ENCODE data around the gene CHURC1.
A peak's percentile ranks its signal among the peaks of the same experiment; 100 is the strongest.

The CHURC1 gene

DNA sequence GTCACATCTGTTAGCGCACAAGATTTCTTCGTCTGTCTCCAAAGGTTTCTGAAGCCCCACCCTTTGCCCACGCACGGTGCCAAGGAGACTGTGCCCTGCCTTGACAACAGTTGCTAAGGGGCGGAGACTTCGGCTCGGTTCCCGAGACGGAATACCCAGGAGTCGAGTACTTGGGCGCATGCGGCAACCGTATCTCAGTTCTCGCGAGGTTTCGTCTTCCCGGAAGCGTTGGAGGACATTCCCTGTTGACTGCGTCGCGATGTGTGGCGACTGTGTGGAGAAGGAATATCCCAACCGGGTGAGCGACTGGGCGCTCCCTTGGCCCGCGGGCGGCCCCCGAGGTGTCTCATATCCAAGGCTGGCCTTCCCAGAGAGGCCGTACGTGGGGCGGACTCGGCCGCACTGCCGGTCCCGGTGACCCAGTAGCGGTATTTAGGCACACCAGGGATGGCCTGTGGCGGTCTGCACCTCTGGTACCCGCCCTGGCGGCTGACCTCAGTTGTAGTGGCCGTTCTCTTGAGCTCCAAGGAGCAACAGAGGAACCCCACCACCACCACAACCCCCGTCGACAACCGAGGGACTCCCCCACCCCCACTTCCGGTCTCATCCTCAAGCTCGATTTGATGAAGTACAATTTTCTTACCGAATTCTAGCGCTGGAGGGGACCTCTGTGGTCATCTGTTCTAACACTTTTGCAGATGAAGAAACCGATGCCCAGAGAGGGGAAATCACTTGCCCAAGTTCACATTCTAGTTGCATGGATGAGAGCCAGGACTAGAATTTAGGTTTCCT is at the start of gene CHURC1:
Gene CHURC1, plus strand, starts transcription at position 219 of the 792 bp plus-strand sequence. Its CDS starts 41 bp downstream, at position 260.
- peak; percentile 97 to 99 for DNase-seq

DNA sequence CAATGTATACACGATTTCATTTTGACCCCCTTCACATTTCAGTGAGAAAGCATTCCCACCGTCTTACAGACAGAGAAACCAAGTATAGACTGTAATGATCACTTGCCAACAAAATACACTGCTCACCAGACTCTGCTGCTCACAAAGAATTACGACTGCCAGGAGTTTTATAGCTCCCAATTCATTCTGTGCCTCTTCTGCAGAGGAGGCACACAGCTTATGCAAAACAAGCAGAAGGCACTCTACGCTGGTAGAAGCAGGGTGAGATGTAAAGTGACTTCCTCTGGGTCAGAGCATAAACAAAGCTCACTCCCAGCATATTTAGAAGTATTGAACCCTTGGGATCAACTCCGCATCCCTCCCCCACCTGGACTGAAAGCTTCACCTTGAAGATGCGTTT is 49.1 kb upstream of the CHURC1 start:
- no peak for DNase-seq

DNA sequence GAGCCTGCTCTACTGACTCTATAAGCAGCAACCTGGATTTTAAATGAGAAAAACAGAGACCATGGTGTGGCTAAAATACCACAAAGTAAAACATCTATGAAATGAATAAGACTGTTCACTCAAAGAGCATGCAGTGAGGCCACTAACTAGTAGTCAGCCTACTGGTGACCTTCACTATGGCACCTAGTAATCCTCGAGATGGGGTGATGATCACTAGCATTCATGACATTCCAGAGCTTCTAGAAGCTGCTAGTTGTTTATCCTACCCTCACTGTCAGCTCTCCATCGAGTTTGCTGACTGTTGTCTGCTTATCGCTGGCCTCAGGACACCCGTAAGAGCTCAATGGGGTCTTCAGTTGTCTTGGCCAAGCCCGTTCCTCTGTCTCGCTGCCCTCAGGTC is 48.3 kb upstream of the CHURC1 start:
- DNase-seq: no peak

DNA sequence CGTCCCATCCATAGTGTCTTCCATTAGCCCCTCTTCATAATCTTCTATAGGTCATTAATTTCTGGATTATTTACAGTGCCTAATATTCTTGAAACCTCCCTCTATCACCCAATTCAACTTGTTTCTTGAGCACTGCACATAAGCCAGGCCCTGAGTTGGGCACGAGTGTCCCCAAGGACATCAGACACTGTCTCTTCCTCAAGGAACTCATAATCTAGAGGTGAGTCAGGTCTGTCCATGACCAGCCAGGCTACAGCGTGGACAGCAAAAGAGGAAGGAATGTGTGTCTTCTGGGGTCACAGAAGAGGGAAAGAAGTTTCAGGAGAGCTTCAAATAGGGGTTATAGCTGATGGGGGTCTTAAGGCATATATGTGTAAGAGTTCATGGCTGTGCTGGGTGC is 47.1 kb upstream of the CHURC1 start:
- DNase-seq: no peak

DNA sequence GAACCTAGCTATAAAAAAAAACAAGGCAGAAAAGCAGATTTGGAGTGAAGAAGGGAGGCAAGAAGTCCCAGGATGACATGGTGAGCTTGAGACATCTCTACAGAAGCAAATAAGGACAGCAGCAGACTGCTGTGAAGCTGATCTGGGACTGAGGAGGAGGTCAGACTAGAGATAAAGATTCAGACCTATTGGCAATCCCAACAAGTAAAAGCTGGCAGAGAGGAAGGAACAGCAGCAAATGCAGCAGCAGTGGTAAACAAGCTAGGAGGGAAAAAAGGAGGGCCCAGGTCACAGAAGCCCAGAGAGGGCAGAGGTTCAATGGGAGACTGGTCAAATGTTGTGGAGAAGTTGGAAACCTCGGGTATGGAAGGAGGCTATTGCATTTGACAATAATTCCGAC is 45.9 kb upstream of the CHURC1 start:
- DNase-seq: no peak

DNA sequence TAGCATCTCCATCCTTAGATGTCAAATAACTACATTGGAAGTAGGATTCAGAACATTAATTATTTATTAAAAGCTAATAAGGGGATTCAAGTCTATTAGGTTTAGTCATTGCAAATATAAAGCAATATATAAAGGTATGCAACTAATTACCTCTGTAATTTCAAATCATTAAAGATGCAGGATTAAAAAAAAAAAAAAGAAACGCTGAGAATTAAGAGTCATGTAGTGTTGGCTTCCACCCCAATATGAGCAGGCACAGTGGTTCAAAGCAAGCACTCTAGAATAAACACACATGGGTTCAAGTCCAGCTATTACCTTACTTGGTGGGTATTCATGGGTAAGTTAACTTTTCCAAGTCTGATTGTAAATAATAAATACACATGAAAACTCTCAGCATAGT is 45.4 kb upstream of the CHURC1 start:
- no peak for DNase-seq

DNA sequence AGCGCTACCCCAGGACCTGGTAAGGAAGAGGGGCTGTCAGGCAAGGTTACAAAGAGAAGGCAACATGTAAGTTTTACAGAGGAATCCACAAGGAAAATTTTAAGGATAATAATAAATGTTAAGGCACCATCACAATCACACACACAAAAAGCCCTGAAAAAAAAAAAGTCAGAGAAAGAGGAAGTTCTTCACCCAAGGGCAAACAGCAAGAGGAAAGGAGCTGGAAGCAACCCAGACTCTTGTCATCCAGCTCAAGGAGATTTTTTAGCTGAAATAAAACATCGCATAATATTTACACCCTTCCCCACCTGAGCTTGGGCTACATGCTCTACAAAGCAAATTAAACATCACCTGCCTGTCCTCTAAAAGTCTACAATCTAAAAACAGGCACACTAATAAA is 44.1 kb upstream of the CHURC1 start:
- no peak for DNase-seq

DNA sequence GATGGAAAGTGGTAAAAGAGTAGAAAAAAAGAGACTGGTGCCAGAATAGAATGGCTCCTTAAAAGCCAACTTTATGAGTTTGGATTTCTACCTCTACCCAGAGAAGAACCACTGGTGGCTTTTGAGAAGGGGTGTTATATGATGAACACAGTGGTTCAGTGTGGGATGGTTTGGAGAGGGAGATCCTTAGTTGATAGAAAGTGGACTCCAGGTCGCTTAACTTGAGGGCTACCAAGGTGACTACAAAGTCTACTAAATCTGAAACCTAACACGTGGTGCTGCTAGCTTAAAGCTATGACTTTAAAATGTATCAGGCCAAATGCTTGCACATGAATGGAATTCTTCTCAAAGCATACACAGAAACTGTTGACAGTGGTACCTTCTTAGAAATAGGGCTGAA is 42.9 kb upstream of the CHURC1 start:
- no peak for DNase-seq

DNA sequence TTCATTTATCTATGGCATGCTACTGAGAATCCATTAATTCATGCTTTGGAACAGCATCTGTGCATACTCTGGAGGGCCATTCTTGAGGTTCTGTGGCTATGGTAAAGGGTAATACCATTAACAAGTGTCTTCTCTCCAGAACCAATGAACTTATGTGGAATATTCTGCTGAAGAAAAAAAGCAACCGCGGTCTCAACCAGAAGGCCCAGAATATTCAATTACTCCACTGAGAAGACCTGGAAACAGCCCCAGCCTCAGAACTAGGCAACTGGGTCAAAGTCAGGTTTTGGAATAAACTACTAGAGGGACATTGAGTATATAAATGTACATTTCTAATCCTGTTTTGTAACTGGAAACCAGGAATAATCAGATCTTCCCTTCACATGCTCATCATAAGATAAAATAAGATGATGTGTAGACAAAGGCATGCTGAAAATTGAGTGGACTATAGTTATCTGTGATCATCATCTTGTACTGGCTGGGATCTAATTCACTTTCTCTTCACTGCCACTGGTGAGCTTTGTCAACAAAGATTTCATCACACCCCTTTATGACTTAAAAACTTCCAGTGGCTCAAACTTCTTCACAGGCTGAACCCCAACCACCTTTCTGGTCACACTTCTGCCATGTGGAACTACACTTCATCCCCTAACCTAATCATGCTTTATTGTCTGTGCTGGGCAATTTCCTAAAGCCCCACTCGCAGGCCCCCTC is 40.6 kb upstream of the CHURC1 start:
- no peak for DNase-seq

DNA sequence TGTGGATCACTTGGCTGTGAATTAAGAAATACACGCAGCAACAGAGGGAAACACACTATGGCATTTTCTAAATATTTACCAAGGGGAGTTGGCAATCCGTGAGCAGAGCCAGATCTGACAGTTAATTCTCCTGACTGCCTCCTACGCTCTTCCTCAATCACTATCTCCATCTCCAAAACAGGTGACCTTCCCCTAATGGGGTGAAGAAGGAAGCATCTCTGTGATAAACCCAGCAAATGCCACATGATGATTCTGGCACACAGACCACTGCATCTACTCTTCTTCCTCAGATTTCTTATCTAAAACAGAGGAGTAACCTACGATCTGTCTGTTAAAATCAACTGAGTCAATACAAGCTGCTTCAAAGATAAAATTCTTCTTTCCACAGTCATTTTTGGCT is 38.9 kb upstream of the CHURC1 start:
- no peak for DNase-seq

DNA sequence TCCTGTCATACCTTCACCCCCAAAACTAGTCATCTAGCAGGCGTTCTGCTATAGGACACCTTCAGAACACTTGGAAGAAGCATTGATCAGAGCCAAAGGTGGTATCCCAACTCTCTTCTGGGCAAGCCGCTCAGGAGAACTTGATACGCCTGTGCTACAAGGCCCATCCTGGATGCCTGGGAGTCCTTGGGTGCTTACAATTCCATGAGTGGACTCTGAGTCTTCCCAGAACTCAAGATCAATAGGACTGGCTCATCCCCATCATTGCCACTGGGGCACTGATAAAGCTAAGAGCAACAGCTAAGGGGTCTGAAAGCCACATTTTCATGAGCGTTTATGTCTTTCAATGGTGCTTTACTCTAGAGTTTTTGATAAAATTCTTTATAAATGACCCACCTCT is 36.4 kb upstream of the CHURC1 start:
- no peak for DNase-seq

DNA sequence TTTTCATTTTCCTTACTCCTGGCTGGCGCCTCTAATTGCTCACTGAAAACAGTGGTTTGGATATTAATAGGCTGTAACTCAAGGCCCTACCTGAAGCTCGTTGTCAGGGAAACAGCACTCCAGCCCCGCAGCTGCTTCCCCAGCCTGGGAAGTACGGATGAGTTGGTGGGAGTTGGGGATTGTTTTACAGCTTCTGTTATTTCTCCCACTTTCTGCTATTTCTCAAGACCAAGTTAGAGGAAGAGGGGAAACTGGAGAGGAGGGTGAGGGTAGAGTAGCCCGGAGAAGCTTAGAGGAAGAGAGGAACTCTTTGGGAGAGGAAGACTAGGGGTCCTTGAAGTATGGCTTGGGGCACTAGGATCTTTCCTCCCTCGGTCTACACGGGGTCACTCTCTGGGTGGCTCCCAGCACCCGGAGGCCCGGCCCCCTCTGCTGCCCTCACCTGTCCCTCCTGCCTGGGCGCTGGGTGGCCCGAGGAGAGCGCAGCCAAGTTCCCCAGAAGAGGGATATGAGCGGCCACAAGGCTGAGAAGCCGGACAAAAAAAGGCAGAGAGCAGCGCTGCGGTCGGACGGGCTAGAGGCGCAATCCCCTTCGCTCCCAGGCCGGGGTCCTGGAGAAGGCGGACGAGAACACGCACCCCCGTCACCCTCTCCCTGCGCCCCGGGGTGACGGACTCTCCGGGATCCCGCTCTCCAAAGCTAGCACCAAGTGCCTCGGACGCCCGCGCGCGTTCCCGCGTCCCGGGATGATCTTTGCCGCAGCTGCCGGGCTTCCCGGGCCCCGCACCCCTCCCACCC is 35.2 kb upstream of the CHURC1 start:
- DNase-seq: peak in 1 of 2 experiments; percentile 39

DNA sequence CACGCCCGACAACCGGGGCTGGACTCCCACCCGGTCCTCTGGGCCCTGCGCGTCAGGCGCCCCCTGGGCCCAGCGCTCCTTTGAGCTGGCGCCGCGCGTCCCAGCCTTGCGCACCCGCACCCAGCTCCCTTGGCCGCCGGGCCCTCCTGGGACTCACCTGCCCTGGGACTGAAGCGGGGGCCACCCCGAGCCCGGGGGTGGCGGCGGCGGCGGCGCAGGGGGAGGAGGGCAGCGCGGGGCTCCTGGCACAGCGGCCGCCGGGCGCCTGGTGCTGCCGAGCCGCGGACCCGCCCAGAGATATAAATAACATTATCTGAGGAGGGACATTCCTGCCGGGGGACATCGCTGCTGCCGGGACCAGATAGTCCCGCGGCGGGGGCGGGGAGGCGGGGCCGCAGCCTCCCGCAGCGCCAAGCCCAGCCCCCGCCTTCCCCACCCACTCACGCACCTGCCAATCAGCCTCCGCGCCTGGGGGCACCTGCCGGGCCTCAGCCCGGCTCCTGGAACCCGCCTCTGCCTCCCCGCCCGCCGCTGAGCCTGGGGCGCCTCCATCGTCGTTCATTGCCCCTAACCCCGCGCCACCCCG is 34.5 kb upstream of the CHURC1 start, which contains the start of gene SPTB:
Gene SPTB, minus strand, starts transcription at position 273 of the 586 bp plus-strand sequence. CDS start 56,813 bp downstream, outside the sequence.
- peak; percentile 50 to 68 for DNase-seq

DNA sequence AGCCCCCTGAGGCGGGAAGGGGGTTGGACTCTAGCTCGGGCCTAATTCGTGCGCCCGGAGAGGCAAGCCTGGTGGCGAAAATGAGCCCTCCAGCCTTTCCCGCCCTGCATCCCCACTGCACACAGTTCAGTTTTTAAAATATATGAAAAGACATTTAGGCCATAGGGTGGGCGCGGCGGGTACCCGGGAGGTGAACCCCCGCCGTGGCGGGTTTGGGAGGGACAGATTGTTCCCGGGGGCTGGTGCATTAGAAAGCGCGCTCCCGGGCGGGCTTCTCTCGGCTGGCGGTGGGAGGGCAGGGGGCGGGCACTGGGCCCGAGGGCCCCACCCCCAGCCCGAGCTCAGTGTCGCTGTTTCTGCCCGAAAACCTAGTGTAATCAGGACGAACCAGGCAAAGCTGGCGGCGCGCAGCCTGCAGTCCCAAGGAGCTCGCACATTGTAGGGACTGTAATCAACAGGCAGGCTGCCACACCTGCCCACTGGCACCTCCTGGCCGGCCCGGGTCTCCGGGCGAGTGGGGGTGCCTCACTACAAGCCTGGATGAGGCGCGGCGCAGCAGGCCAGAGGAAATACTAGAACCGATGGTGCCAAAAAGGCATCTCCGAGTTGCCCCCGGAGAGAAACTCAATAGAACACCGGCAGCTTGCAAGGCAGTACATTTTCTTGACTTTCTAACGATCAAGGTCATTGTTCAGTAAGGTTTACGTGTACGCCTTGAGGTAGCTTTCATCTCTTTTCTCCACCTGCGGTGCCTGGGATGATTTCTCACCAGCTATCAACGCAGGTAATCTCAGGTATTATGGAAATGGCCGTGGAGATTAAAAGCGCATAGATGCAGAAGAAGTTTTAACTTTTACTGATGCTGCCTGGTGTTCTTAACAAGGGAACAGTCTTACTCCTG is 33.8 kb upstream of the CHURC1 start:
- DNase-seq: peak; percentile 47 to 51

DNA sequence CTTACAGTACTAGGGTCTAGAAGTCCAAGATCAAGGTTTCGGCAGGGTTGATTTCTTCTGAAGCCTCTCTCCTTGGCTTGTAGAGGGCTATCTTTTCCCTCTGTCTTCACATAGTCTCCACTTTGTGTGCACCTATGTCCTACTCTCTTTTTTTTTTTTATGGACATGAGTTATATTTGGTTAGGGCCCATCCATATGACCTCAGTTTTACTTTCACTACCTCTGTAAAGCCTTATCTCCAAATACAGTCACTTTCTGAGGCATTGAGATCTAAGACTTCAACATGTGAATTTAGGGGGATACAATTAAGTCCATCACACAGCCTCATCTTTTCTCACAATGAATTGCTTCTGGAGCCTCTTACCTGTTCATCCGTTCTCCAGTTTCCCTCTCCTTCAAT is 28.7 kb upstream of the CHURC1 start:
- no peak for DNase-seq

DNA sequence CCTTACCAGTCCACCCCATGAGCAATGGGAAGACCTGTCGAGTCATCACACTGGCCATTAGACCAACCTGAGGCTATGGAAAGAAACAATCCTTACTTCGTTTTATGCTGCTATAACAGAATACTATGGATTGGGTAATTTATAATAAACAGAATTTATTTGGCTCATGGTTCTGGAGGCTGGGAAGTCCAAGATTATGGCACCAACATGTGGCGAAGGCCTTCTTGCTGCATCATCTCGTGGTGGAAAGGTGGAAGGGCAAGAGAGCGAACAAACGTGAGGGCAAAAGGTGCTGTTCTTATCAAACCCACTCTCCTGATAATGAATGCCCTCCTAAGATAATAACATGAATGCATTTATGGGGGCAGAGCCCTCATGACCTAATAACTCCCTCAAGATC is 24.9 kb upstream of the CHURC1 start:
- DNase-seq: no peak

DNA sequence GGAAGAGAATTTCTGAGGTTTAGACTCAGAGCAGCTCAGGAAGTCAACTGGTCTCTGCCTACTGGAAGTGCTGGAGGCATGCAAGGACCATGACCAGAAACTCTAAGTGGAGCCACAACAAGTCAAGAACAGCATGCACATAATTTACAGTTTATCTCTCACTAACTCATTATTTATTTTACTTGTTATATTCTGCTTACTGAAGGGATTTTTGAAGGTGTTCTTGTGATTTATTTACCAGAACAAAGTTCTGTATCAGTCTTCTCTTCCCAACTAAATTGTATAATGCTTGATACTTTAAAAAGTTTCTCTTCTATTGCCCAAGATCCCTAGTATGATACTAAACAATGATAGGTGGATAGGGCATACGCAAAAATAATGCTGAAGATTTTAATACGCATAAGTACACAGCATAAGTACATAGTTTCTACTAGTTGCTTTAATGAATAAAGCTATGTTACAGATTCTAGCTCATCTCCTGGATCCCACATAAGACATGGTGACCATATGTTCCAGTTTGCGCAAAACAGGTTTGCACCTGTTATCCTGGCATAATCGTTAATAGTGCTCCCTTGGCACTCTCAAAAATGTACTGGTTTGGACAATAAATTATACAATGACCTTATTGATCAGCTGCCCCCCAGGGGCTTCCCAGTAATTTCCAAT is 22.9 kb upstream of the CHURC1 start:
- DNase-seq: no peak

DNA sequence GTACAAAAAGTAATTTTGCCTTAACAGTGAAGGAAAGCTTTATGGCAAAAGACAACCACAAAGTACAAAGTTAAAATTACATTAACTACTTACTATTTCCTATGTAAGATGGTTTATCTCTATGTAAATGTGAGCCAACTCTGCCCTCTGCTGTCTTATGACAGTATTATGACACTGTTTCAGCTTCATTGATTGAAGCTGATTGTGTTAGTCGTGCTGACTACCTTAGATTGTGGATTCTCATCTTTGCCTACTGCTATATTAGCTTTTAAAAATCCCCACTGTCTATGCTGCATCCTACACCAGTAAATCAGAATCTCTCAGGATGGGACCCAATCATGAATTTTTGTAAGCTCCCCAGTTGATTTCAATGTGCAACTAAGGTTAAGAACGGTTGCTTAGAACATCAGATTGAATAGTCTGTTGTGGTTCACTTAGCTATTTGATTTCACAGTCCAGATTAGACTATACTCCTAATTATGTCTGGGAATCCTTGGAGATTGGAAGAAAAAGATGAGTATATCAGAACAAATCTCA is 22.3 kb upstream of the CHURC1 start:
- peak; percentile 12 to 35 for DNase-seq

DNA sequence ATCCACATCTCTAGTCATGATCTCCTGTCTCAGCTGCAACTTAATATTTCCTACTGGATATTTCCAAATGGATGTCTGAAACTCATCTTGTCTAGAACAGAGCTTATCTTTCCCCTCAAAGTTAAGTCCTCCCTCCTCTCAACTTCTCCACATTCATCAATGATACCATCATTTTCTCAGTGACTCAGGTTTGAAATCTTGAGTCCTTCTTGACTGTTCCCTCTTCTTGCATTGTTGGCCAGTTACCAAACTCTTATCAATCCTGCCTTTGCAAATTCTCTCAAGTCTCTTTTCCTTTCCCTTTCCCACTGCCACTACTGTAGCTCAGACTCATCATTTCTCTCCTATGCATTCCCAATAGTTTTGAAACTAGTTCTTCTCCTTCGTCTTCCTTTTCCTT is 14.3 kb upstream of the CHURC1 start:
- no peak for DNase-seq

DNA sequence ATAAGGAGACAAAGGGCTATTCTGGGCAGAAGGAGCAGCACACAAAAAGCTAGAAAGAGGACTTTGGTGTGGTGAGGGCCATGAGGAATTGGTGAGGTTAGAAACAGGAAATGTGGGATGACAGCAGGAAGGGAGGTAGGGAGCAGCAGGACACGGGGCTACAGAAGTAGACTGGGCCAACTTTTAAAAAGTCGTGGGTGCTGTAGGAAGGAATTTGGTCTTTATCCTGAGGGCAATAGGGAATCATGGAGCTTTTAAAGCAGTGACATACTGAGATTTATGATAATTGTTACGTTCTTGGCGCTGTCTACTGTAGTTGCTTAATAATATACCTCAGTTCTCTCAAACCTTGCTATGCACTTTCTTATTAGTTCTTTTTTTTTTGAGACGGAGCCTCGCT is 8.2 kb upstream of the CHURC1 start:
- no peak for DNase-seq

DNA sequence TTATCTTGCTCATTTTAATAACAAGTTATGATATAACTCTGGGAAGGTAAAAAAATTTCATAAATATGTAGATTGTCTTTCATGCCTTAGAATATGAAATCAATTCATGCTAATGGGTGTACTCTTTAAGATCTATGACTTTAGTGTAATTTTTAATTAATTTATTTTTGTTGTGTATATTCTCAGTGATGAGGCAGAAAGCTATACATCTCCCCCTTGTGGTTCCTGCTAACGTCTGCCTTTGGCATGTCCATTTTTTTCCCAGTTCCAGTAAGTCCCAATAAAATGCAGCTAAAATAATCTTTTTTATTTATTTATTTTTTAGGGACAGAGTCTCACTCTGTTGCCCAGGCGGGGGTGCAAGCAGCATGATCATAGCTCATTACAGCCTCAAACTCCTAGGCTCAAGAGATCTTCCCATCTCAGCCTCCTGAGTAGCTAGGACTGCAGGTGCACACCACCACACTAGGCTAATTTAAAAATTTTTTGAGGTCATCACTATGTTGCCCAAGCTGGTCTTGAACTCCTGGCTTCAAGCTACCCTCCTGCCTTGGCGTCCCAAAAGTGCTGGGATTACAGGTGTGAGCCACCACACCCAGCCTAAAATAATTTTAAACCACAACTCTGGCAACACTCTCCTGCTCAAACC is 3.3 kb upstream of the CHURC1 start:
- DNase-seq: peak in 1 of 2 experiments; percentile 18
